IMR-90 (cell line): ENCODE results near the gene PRKD2. TPM values are rescaled to one million over a fixed set of nuclear protein-coding genes. Genes with fewer than 3 reads are reported as not detected.

Experiments
- ATAC-seq: fragments of 200-7000 bp; cut with Tn5 transposase; 2 replicates; pipeline ENCODE4 v1.9.1; 2020; ENCODE audit warnings: low read depth, mild to moderate bottlenecking, moderate library complexity
- BruUV-seq: library from RNA; stranded (reverse); fragments of 400-500 nt; replicated peaks from 2 replicates; lab custom pipeline; 2021; lab: Mats Ljungman, UMichigan
- CTCF ChIA-PET: fragments of 300-600 bp; formaldehyde crosslinking; extraction: SDS; loops from one replicate; lab custom pipeline; 2021; ENCODE audit warnings: antibody characterized with exemption; lab: Yijun Ruan, JAX
- POLR2A ChIA-PET: fragments of 300-600 bp; sonication (Branson Sonifier 250); formaldehyde crosslinking; loops from one replicate; lab custom pipeline; 2022; ENCODE audit warnings: antibody characterized with exemption; ENCODE audit not compliant: unreplicated experiment; lab: Charles Lee
- DNase-seq: peaks from one replicate; pipeline ENCODE4 v3.0.0; 2013
- H2AFZ ChIP-seq: replicated peaks from 2 replicates; pipeline ENCODE3; 2013; ENCODE audit warnings: low read length, mild to moderate bottlenecking; ENCODE audit not compliant: poor library complexity
- H2AK5ac ChIP-seq: 2 replicates; pipeline ENCODE4 v1.6.1; 2013; ENCODE audit warnings: low read depth, low read length, inconsistent platforms
- H2AK9ac ChIP-seq: replicated peaks from 2 replicates; pipeline ENCODE3; 2013; ENCODE audit warnings: mild to moderate bottlenecking, low read depth, low read length, moderate library complexity; ENCODE audit not compliant: poor library complexity
- H2BK120ac ChIP-seq: 2 replicates; pipeline ENCODE4 v1.6.1; 2013; ENCODE audit warnings: low read depth, low read length, inconsistent platforms
- H2BK15ac ChIP-seq: 3 replicates; pipeline ENCODE4 v1.6.1; 2013; ENCODE audit warnings: low read depth, low read length, inconsistent platforms
- H2BK20ac ChIP-seq: 2 replicates; pipeline ENCODE4 v1.6.1; 2013; ENCODE audit warnings: low read depth, mild to moderate bottlenecking, inconsistent platforms, low read length, moderate library complexity
- H2BK5ac ChIP-seq: 2 replicates; pipeline ENCODE4 v1.6.1; 2013; ENCODE audit warnings: mild to moderate bottlenecking, low read depth, low read length, inconsistent platforms; ENCODE audit not compliant: poor library complexity, severe bottlenecking
- H3K14ac ChIP-seq: replicated peaks from 2 replicates; pipeline ENCODE4 v1.6.1; 2013; ENCODE audit warnings: low read depth, low read length, inconsistent platforms
- H3K18ac ChIP-seq: 2 replicates; pipeline ENCODE4 v1.6.1; 2013; ENCODE audit warnings: low read depth, low read length, control low read depth
- H3K23ac ChIP-seq: 2 replicates; pipeline ENCODE4 v1.6.1; 2013; ENCODE audit warnings: low read depth, low read length, inconsistent platforms
- H3K27ac ChIP-seq: 2 replicates; pipeline ENCODE4 v1.5.1; 2013; ENCODE audit warnings: mild to moderate bottlenecking, control low read depth, low read length; ENCODE audit not compliant: insufficient read depth
- H3K27me3 ChIP-seq: 2 replicates; pipeline ENCODE4 v1.6.1; 2013; ENCODE audit warnings: low read length; ENCODE audit not compliant: control insufficient read depth, insufficient read depth
- H3K36me3 ChIP-seq: 2 replicates; pipeline ENCODE4 v1.6.1; 2013; ENCODE audit warnings: low read length, mixed read lengths; ENCODE audit not compliant: control insufficient read depth, insufficient read depth
- H3K4ac ChIP-seq: 2 replicates; pipeline ENCODE4 v1.6.1; 2013; ENCODE audit warnings: low read depth, low read length, inconsistent platforms
- H3K4me1 ChIP-seq: 2 replicates; pipeline ENCODE4 v1.6.1; 2013; ENCODE audit warnings: low read length, mixed read lengths; ENCODE audit not compliant: control insufficient read depth, insufficient read depth
- H3K4me2 ChIP-seq: 2 replicates; pipeline ENCODE4 v1.6.1; 2013; ENCODE audit warnings: low read depth, mild to moderate bottlenecking, control low read depth, low read length, moderate library complexity
- H3K4me3 ChIP-seq: 2 replicates; pipeline ENCODE4 v1.5.1; 2013; ENCODE audit warnings: low read depth, mild to moderate bottlenecking, control low read depth, low read length, moderate library complexity; ENCODE audit not compliant: insufficient read depth
- H3K56ac ChIP-seq: 2 replicates; pipeline ENCODE4 v1.6.1; 2013; ENCODE audit warnings: low read length, inconsistent platforms; ENCODE audit not compliant: insufficient read depth; ENCODE audit errors: extremely low read depth
- H3K79me1 ChIP-seq, 2 experiments: 2 replicates each; pipeline ENCODE4 v1.6.1; 2013; ENCODE audit warnings: low read length in 2 of 2, inconsistent platforms in 1 of 2, low read depth in 1 of 2
- H3K9ac ChIP-seq: 2 replicates; pipeline ENCODE4 v1.6.1; 2013; ENCODE audit warnings: low read depth, low read length, control low read depth
- H3K9me1 ChIP-seq: 2 replicates; pipeline ENCODE4 v1.6.1; 2013; ENCODE audit warnings: low read length, inconsistent platforms; ENCODE audit not compliant: insufficient read depth
- H3K9me3 ChIP-seq: 2 replicates; pipeline ENCODE4 v1.6.1; 2013; ENCODE audit warnings: low read length; ENCODE audit not compliant: control insufficient read depth, insufficient read depth
- H4K20me1 ChIP-seq: 2 replicates; pipeline ENCODE4 v1.6.1; 2013; ENCODE audit warnings: low read length, inconsistent platforms; ENCODE audit not compliant: insufficient read depth
- H4K5ac ChIP-seq: 2 replicates; pipeline ENCODE4 v1.6.1; 2013; ENCODE audit warnings: mild to moderate bottlenecking, low read depth, low read length, control low read depth
- H4K8ac ChIP-seq, 2 experiments: 2 replicates each; pipeline ENCODE4 v1.6.1; 2013; ENCODE audit warnings: low read depth in 2 of 2, low read length in 2 of 2, control low read depth in 1 of 2, inconsistent platforms in 1 of 2
- H4K91ac ChIP-seq: 2 replicates; pipeline ENCODE4 v1.6.1; 2013; ENCODE audit warnings: low read depth, low read length, inconsistent platforms; ENCODE audit not compliant: insufficient read depth
- BHLHE40 ChIP-seq: fragments of 150-350 bp; IDR thresholded peaks from 2 replicates; pipeline ENCODE4 v1.6.1; 2016; ENCODE audit warnings: mild to moderate bottlenecking, low read depth, low read length
- CHD1 ChIP-seq: IDR thresholded peaks from 2 replicates; pipeline ENCODE4 v1.6.1; 2012; ENCODE audit warnings: low read depth, low read length, improper control_type of control experiment
- CTCF ChIP-seq: conservative IDR thresholded peaks from 2 replicates; pipeline ENCODE4 v1.5.1; 2012; ENCODE audit warnings: mild to moderate bottlenecking, low read depth, low read length, improper control_type of control experiment
- FOS ChIP-seq: fragments of 150-350 bp; IDR thresholded peaks from 2 replicates; pipeline ENCODE4 v1.6.1; 2016; ENCODE audit warnings: low read depth, low read length
- MAFK ChIP-seq: IDR thresholded peaks from 2 replicates; pipeline ENCODE4 v1.6.1; 2012; ENCODE audit warnings: low read depth, low read length, improper control_type of control experiment
- MAZ ChIP-seq: IDR thresholded peaks from 2 replicates; pipeline ENCODE4 v1.6.1; 2012; ENCODE audit warnings: low read depth, mild to moderate bottlenecking, low read length, improper control_type of control experiment, moderate library complexity, borderline replicate concordance
- MXI1 ChIP-seq: IDR thresholded peaks from 2 replicates; pipeline ENCODE4 v1.6.1; 2012; ENCODE audit warnings: low read depth, mild to moderate bottlenecking, low read length, moderate library complexity, borderline replicate concordance
- NFE2L2 ChIP-seq: fragments of 150-350 bp; IDR thresholded peaks from 2 replicates; pipeline ENCODE4 v1.6.1; 2016; ENCODE audit warnings: low read depth, mild to moderate bottlenecking, low read length
- POLR2A ChIP-seq: IDR thresholded peaks from 2 replicates; pipeline ENCODE4 v1.6.1; 2012; ENCODE audit warnings: mild to moderate bottlenecking, low read depth, low read length
- RAD21 ChIP-seq: IDR thresholded peaks from 2 replicates; pipeline ENCODE4 v1.6.1; 2012; ENCODE audit warnings: low read length, improper control_type of control experiment
- RCOR1 ChIP-seq: IDR thresholded peaks from 2 replicates; pipeline ENCODE4 v1.6.1; 2012; ENCODE audit warnings: mild to moderate bottlenecking, low read length, improper control_type of control experiment; ENCODE audit not compliant: insufficient replicate concordance
- RFX5 ChIP-seq: IDR thresholded peaks from 2 replicates; pipeline ENCODE4 v1.8.0; 2012; ENCODE audit warnings: low read depth, mild to moderate bottlenecking, low read length, moderate library complexity
- SMC3 ChIP-seq: fragments of 150-350 bp; IDR thresholded peaks from 2 replicates; pipeline ENCODE4 v1.6.1; 2016; ENCODE audit warnings: low read depth, mild to moderate bottlenecking, antibody characterized with exemption, low read length, moderate library complexity
- WGBS, 2 experiments: methylation state at CpG; one replicate each; pipeline versions ENCODE4 v1.1.5 to v1.1.7; 2013; ENCODE audit warnings: missing lambda C conversion rate in 2 of 2; ENCODE audit not compliant: insufficient read length in 1 of 2; ENCODE audit errors: extremely low coverage in 2 of 2; 5-methylcytosine and 5-hydroxymethylcytosine counted together
- dilution Hi-C: fragments of 300-500 bp; cut with HindIII; formaldehyde crosslinking; loops from one replicate; pipeline ENCODE4 v1.14.3; 2018; ENCODE audit warnings: low sequenced_read_pairs; ENCODE audit not compliant: unreplicated experiment
- in situ Hi-C: fragments of 300-500 bp; cut with MboI; formaldehyde crosslinking; loops from 3 replicates; pipeline ENCODE4 v1.14.3; 2019; ENCODE audit warnings: low sequenced_read_pairs, inconsistent platforms, mixed read lengths
- intact Hi-C: fragments of 100-400 bp; cut with micrococcal nuclease; formaldehyde crosslinking; loops from 2 replicates; pipeline ENCODE4 v1.10.0; 2022
- polyA plus RNA-seq, 3 experiments: library from polyadenylated mRNA; depleted of rRNA; stranded (reverse); fragments of >200 nt; gene quantifications; 2 replicates each; pipeline ENCODE4 v1.2.3, GENCODE V29; 2012; ENCODE audit warnings: low replicate concordance in 1 of 3
- total RNA-seq: library from RNA; depleted of rRNA; stranded (reverse); fragments of >200 nt; gene quantifications from 2 replicates; pipeline ENCODE4 v1.2.3, GENCODE V29; 2012
- TF ChIP-seq, protein P1 (sequence below): fragments of 150-350 bp; IDR thresholded peaks from 2 replicates; pipeline ENCODE4 v1.6.1; 2016; ENCODE audit warnings: low read depth, mild to moderate bottlenecking, low read length, moderate library complexity, borderline replicate concordance
- TF ChIP-seq, protein P2 (sequence below): fragments of 150-350 bp; IDR thresholded peaks from 2 replicates; pipeline ENCODE4 v1.6.1; 2017; ENCODE audit warnings: mild to moderate bottlenecking, antibody characterized with exemption, low read length, low read depth

Gene PRKD2
- total and polyA plus RNA-seq, 2 of the 4 experiments (the other 2 are of a cell fraction): 9.9 to 19.6 TPM

DNA sequence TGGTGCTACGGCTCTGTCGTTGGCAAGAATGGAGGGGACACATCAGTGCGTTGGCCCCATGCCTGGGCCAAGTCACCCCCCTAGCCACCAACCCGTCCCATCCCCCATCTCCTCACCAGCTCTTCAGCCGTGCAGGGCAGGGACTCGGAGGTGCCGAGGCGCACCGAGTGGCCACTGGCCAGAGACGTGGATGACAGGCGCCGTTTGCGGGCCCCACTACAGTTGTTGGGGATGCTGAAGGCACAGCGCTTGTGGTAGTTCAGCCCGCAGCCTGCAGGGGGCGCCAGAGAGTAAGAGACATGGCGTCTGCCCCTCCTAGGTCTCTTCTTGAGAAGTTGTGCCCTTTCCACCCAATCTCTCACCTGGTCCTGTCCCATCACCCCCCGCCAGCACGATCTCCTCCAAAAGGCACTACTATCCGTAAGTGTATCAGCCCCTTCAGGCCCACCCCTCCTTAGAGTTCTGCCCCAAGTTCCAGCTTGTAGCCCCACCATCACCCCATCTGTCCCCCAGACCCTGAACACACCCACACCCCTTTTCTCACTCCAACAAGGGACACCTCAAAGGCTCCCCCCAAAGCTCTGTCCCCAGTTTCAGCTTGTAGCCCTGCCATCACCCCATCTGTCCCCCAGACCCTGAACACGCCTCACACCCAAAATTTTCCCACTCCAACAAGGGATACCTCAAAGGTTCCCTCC, 12.4 kb downstream of the PRKD2 start:
- Histone ChIP-seq H4K20me1 (peaks cover 4% of the 10 kb centered on the region; the same call in 1 of the 2 replicates), H3K27ac (no peak overlapping the region), H3K14ac (no peak overlapping the region), H2AK5ac (no peak overlapping the region), H3K36me3 (peaks cover 47% of the 10 kb centered on the region), H3K23ac (no peak overlapping the region), H3K4ac (no peak overlapping the region), H3K4me3 (no peak overlapping the region), H4K91ac (no peak overlapping the region), H2BK120ac (no peak overlapping the region), H3K9me3 (no peaks in the 10 kb centered on the region), H3K9me1 (no peaks in the 10 kb centered on the region), H3K4me1 (no peaks in the 10 kb centered on the region), H4K5ac (no peak overlapping the region), H2AK9ac (peak overlapping the region; percentile 78), H3K9ac (no peak overlapping the region), H4K8ac (no peak overlapping the region; a peak in 1 of 4 replicates), H3K56ac (no peak overlapping the region), H3K27me3 (no peaks in the 10 kb centered on the region), H2BK5ac (no peak overlapping the region), H2BK15ac (no peak overlapping the region), H3K4me2 (no peak overlapping the region), H3K79me1 (peaks cover 0 to 10% of the 10 kb centered on the region in 2 experiments; a peak in 1 of 4 replicates), H2BK20ac (no peak overlapping the region), H2AFZ (peak overlapping the region; percentile 75), H3K18ac (no peak overlapping the region)
- TF ChIP-seq, protein P1, sequence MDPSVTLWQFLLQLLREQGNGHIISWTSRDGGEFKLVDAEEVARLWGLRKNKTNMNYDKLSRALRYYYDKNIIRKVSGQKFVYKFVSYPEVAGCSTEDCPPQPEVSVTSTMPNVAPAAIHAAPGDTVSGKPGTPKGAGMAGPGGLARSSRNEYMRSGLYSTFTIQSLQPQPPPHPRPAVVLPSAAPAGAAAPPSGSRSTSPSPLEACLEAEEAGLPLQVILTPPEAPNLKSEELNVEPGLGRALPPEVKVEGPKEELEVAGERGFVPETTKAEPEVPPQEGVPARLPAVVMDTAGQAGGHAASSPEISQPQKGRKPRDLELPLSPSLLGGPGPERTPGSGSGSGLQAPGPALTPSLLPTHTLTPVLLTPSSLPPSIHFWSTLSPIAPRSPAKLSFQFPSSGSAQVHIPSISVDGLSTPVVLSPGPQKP: no peak
- no peak for TF ChIP-seq MAFK
- peak; percentile 59 for TF ChIP-seq RAD21
- no peak for TF ChIP-seq POLR2A
- no peak for TF ChIP-seq MXI1
- TF ChIP-seq, protein P2, sequence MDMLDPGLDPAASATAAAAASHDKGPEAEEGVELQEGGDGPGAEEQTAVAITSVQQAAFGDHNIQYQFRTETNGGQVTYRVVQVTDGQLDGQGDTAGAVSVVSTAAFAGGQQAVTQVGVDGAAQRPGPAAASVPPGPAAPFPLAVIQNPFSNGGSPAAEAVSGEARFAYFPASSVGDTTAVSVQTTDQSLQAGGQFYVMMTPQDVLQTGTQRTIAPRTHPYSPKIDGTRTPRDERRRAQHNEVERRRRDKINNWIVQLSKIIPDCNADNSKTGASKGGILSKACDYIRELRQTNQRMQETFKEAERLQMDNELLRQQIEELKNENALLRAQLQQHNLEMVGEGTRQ: no peak
- no peak for TF ChIP-seq RCOR1
- no peak for TF ChIP-seq RFX5
- peak; percentile 76 for TF ChIP-seq CTCF
- no peak for TF ChIP-seq MAZ
- TF ChIP-seq NFE2L2: no peak
- TF ChIP-seq FOS: no peak
- no peak for TF ChIP-seq CHD1
- TF ChIP-seq BHLHE40: no peak
- peak; percentile 53 for TF ChIP-seq SMC3
- in situ Hi-C loops: no loop called here
- CTCF ChIA-PET: interaction anchor here (0.8 to 1.1 kb wide), 2 partner anchors 32 to 35 kb away, joined by 3 read pairs; no protein-coding TSS in a partner anchor
- peak; percentile 97 for ATAC-seq
- no TSS peak for BruUV-seq
- intact Hi-C loops: no loop called here
- dilution Hi-C loops: no loop called here
- WGBS, 2 experiments: 22% methylated on average over 10 of the region's 21 CpGs; no CpG with 5 or more reads in 1 of the 2 experiments
- POLR2A ChIA-PET: no interaction called here
- no peak for DNase-seq
